ENCODE measurements around the gene PTF1A.

Gene PTF1A

GRCh38 chr10:23174977-23175512 lies 17.1 kb upstream of the PTF1A start:
- H3K27ac ChIP-seq = no peak overlapping the region
- no peak overlapping the region for H3K4me2 ChIP-seq
- no peaks in the 10 kb centered on the region for H3K36me3 ChIP-seq
- no peaks in the 10 kb centered on the region for H4K20me1 ChIP-seq
- no peak for TF ChIP-seq Cebpa-rat (IDR thresholded peaks at IDR 0.05)
- H3K4me1 ChIP-seq = no peaks in the 10 kb centered on the region
- no peak overlapping the region for H3K4me3 ChIP-seq
- H3K27me3 ChIP-seq = no peaks in the 10 kb centered on the region
- H3K9me3 ChIP-seq (replicated peaks in 1 of 11) = peaks cover 20 to 34% (median 26%) of the 10 kb centered on the region in 11 experiments
- H3K9ac ChIP-seq = no peak overlapping the region

DNA sequence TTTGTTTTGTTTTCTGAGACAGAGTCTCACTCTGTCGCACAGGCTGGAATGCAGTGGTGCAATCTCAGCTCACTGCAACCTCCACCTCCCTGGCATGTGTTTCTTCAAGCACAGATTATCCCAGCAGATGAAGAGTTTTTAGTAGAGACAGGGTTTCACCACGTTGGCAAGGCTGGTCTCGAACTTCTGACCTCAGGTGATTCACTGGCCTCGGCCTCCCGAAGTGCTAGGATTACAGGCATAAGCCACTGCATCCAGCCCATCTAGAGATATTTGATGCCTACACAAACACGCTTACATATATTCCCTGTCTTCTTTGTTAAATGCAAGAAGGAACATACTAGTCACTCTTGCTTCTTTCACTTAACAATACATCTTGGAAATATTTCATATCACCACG lies 5.9 kb upstream of the PTF1A start:
- H3K4me2 ChIP-seq = no peak overlapping the region
- no peaks in the 10 kb centered on the region for H3K27me3 ChIP-seq
- no peak overlapping the region for H3K9ac ChIP-seq
- H3K27ac ChIP-seq = no peak overlapping the region
- H3K4me1 ChIP-seq = no peaks in the 10 kb centered on the region
- no peaks in the 10 kb centered on the region for H3K36me3 ChIP-seq
- peaks cover under 1 to 7% (median 4%) of the 10 kb centered on the region in 11 experiments; a peak in 19 of 22 replicates for H3K9me3 ChIP-seq (replicated peaks in 1 of 11)
- H3K4me3 ChIP-seq = no peak overlapping the region
- H4K20me1 ChIP-seq = no peaks in the 10 kb centered on the region
- no peak for TF ChIP-seq Cebpa-rat (IDR thresholded peaks at IDR 0.05)

GRCh38 chr10:23186697-23187096 lies 5.4 kb upstream of the PTF1A start:
- no peaks in the 10 kb centered on the region for H3K4me1 ChIP-seq
- H3K36me3 ChIP-seq = no peaks in the 10 kb centered on the region
- peaks cover 5 to 13% (median 9%) of the 10 kb centered on the region in 11 experiments for H3K9me3 ChIP-seq (replicated peaks in 1 of 11)
- no peak overlapping the region for H3K9ac ChIP-seq
- no peak overlapping the region for H3K4me2 ChIP-seq
- no peak overlapping the region for H3K4me3 ChIP-seq
- H3K27ac ChIP-seq = no peak overlapping the region
- H3K27me3 ChIP-seq = no peaks in the 10 kb centered on the region
- no peak for TF ChIP-seq Cebpa-rat (IDR thresholded peaks at IDR 0.05)
- H4K20me1 ChIP-seq = no peaks in the 10 kb centered on the region

DNA sequence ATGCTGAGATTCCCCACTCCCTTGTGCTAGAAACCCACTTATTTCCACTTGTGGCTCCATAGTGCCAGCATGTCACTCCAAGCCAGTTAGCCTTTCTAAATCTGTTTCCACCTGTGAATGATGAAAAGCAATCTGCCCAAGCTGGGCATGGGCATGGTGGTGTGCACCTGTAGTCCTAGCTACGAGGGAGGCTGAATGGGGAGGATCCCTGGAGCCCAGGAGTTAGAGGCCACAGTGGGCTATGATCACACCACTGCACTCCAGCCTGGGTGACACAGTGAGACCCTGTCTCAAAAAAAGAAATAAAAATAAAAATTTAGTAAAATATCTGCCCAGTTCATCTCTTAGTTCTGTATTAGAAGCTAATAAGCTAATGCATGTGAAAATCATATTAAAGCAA lies 5.0 kb upstream of the PTF1A start:
- no peaks in the 10 kb centered on the region for H3K27me3 ChIP-seq
- H3K27ac ChIP-seq = no peak overlapping the region
- H3K4me3 ChIP-seq = no peak overlapping the region
- no peak for TF ChIP-seq Cebpa-rat (IDR thresholded peaks at IDR 0.05)
- no peak overlapping the region for H3K4me2 ChIP-seq
- H3K36me3 ChIP-seq = no peaks in the 10 kb centered on the region
- H4K20me1 ChIP-seq = no peaks in the 10 kb centered on the region
- H3K9ac ChIP-seq = no peak overlapping the region
- H3K9me3 ChIP-seq (replicated peaks in 1 of 11) = peaks cover 10 to 17% (median 13%) of the 10 kb centered on the region in 11 experiments
- no peaks in the 10 kb centered on the region for H3K4me1 ChIP-seq

GRCh38 chr10:23189024-23189423 lies 3.1 kb upstream of the PTF1A start:
- Histone ChIP-seq H3K4me2 (no peak overlapping the region), H3K4me3 (no peak overlapping the region), H3K27me3 (no peaks in the 10 kb centered on the region), H3K9me3 (replicated peaks in 1 of 11) (peaks cover 26 to 34% (median 30%) of the 10 kb centered on the region in 11 experiments), H3K9ac (no peak overlapping the region), H3K4me1 (no peaks in the 10 kb centered on the region), H3K36me3 (no peaks in the 10 kb centered on the region), H4K20me1 (no peaks in the 10 kb centered on the region), H3K27ac (no peak overlapping the region)
- no peak for TF ChIP-seq Cebpa-rat (IDR thresholded peaks at IDR 0.05)

GRCh38 chr10:23190872-23191763 lies 994 bp upstream of the PTF1A start:
- Histone ChIP-seq H3K4me1 (no peaks in the 10 kb centered on the region), H3K27me3 (no peaks in the 10 kb centered on the region; a peak in 1 of 22 replicates), H3K36me3 (no peaks in the 10 kb centered on the region), H4K20me1 (no peaks in the 10 kb centered on the region), H3K9me3 (replicated peaks in 1 of 11) (peaks cover 40 to 49% (median 45%) of the 10 kb centered on the region in 11 experiments), H3K9ac (no peak overlapping the region), H3K4me3 (no peak overlapping the region), H3K4me2 (no peak overlapping the region), H3K27ac (no peak overlapping the region)
- TF ChIP-seq Cebpa-rat (IDR thresholded peaks at IDR 0.05) = no peak

DNA sequence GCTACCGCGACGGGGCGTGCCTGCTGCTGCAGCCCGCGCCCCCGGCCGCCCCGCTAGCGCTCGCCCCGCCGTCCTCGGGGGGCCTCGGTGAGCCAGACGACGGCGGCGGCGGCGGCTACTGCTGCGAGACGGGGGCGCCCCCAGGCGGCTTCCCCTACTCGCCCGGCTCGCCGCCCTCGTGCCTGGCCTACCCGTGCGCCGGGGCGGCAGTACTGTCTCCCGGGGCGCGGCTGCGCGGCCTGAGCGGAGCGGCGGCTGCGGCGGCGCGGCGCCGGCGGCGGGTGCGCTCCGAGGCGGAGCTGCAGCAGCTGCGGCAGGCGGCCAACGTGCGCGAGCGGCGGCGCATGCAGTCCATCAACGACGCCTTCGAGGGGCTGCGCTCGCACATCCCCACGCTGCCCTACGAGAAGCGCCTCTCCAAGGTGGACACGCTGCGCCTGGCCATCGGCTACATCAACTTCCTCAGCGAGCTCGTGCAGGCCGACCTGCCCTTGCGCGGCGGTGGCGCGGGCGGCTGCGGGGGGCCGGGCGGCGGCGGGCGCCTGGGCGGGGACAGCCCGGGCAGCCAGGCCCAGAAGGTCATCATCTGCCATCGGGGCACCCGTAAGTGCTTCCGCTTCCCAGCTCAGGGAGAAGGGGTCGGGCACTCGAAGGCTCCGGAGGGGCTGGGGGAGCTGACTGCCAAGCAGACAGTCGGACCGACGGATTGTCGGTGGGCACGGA lies 761 bp downstream of the PTF1A start:
- no peaks in the 10 kb centered on the region for H3K36me3 ChIP-seq
- TF ChIP-seq Cebpa-rat (IDR thresholded peaks at IDR 0.05) = no peak
- no peaks in the 10 kb centered on the region for H4K20me1 ChIP-seq
- H3K4me2 ChIP-seq = no peak overlapping the region
- H3K9me3 ChIP-seq (replicated peaks in 1 of 11) = peaks cover 40 to 49% (median 45%) of the 10 kb centered on the region in 11 experiments
- H3K27ac ChIP-seq = no peak overlapping the region
- no peak overlapping the region for H3K9ac ChIP-seq
- peaks cover 0 to 9% (median 0%) of the 10 kb centered on the region in 11 experiments; a peak in 4 of 22 replicates for H3K27me3 ChIP-seq
- H3K4me1 ChIP-seq = no peaks in the 10 kb centered on the region
- no peak overlapping the region for H3K4me3 ChIP-seq

- Histone ChIP-seq H3K36me3 (no peaks in the 10 kb centered on the region), H3K9me3 (replicated peaks in 1 of 11) (peaks cover 40 to 50% (median 45%) of the 10 kb centered on the region in 11 experiments), H3K4me2 (no peak overlapping the region), H3K27me3 (peaks cover 0 to 16% (median 0%) of the 10 kb centered on the region in 11 experiments; a peak in 6 of 22 replicates), H3K4me1 (no peaks in the 10 kb centered on the region), H4K20me1 (no peaks in the 10 kb centered on the region), H3K9ac (no peak overlapping the region), H3K4me3 (no peak overlapping the region), H3K27ac (no peak overlapping the region)
- TF ChIP-seq Cebpa-rat (IDR thresholded peaks at IDR 0.05) = no peak
These were observed 1.4 kb downstream of the PTF1A start for GRCh38 chr10:23193435-23194074.

DNA sequence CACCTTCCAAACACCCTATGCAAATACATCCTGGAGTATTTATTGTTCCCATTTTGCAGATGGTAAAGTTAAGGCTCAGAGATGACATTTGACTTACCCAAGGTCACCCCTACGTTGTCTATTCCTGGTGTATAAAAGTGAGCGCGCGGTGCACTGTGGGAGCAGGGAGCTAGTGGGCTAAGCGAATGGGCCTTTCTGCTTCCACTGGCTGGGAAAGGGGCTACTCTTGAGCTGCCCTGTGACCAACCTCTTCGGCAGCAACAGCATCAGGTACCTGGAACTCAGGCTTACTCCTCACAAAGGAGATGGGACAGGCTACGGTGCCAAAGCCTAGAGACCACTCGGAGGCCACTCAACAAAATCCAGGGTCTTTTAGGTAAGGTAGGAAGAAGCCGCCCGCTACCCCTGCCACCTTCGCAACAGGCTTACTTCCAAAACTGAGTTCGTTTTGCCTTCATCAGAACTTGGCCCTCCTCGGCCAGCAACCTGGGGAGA lies 2.4 kb downstream of the PTF1A start:
- Histone ChIP-seq H3K4me2 (no peak overlapping the region), H3K9ac (no peak overlapping the region), H4K20me1 (no peaks in the 10 kb centered on the region), H3K4me1 (no peaks in the 10 kb centered on the region), H3K9me3 (replicated peaks in 1 of 11) (peaks cover 47 to 60% (median 54%) of the 10 kb centered on the region in 11 experiments), H3K27me3 (peaks cover 0 to 26% (median 9%) of the 10 kb centered on the region in 11 experiments; a peak in 15 of 22 replicates), H3K27ac (no peak overlapping the region), H3K4me3 (no peak overlapping the region), H3K36me3 (no peaks in the 10 kb centered on the region)
- no peak for TF ChIP-seq Cebpa-rat (IDR thresholded peaks at IDR 0.05)
